H9 (cell line): ENCODE data around the gene VAMP8. TPM values are rescaled to one million over a fixed set of nuclear protein-coding genes. Genes with fewer than 3 reads are reported as not detected.

Experiments used
- DNase-seq: peaks from one replicate; pipeline ENCODE4 v3.0.0-alpha.2; 2017
- H2AFZ ChIP-seq: one replicate; pipeline ENCODE4 v1.6.1; 2013; ENCODE audit warnings: mild to moderate bottlenecking, low read length, control low read depth, moderate library complexity
- H2AK5ac ChIP-seq: 2 replicates; pipeline ENCODE4 v1.6.1; 2013; ENCODE audit warnings: low read length, control low read depth, mixed read lengths; ENCODE audit not compliant: insufficient read length
- H2BK120ac ChIP-seq: one replicate; pipeline ENCODE4 v1.6.1; 2013; ENCODE audit warnings: low read depth, mild to moderate bottlenecking, low read length, control low read depth, inconsistent platforms; ENCODE audit not compliant: poor library complexity, severe bottlenecking
- H2BK12ac ChIP-seq: 2 replicates; pipeline ENCODE4 v1.6.1; 2013; ENCODE audit warnings: low read length, control low read depth, mixed read lengths, low read depth; ENCODE audit not compliant: insufficient read length
- H2BK15ac ChIP-seq: 2 replicates; pipeline ENCODE4 v1.6.1; 2013; ENCODE audit warnings: low read depth, low read length, control low read depth
- H2BK20ac ChIP-seq: one replicate; pipeline ENCODE4 v1.6.1; 2013; ENCODE audit warnings: low read depth, mild to moderate bottlenecking, low read length, control low read depth, inconsistent platforms; ENCODE audit not compliant: poor library complexity, severe bottlenecking
- H2BK5ac ChIP-seq: 2 replicates; pipeline ENCODE4 v1.6.1; 2013; ENCODE audit warnings: low read length, control low read depth, mixed read lengths; ENCODE audit not compliant: insufficient read length
- H3K14ac ChIP-seq: 2 replicates; pipeline ENCODE4 v1.6.1; 2013; ENCODE audit warnings: low read length, control low read depth; ENCODE audit not compliant: insufficient read depth
- H3K18ac ChIP-seq: 2 replicates; pipeline ENCODE4 v1.6.1; 2013; ENCODE audit warnings: low read depth, mild to moderate bottlenecking, mixed read lengths, low read length, control low read depth; ENCODE audit not compliant: insufficient read length
- H3K23ac ChIP-seq: 2 replicates; pipeline ENCODE4 v1.6.1; 2013; ENCODE audit warnings: low read length, control low read depth, mixed read lengths, low read depth; ENCODE audit not compliant: insufficient read length
- H3K23me2 ChIP-seq: 2 replicates; pipeline ENCODE4 v1.6.1; 2013; ENCODE audit warnings: low read depth, mild to moderate bottlenecking, mixed read lengths, low read length, control low read depth; ENCODE audit not compliant: insufficient read length, poor library complexity, severe bottlenecking
- H3K27ac ChIP-seq: 2 replicates; pipeline ENCODE4 v1.5.1; 2013; ENCODE audit warnings: low read length, control low read depth, mixed read lengths, low read depth; ENCODE audit not compliant: insufficient read length
- H3K27me3 ChIP-seq: 2 replicates; pipeline ENCODE4 v1.6.1; 2013; ENCODE audit warnings: low read length, control low read depth, inconsistent platforms; ENCODE audit not compliant: insufficient read depth
- H3K4ac ChIP-seq: 2 replicates; pipeline ENCODE4 v1.6.1; 2013; ENCODE audit warnings: low read depth, mild to moderate bottlenecking, control low read depth, inconsistent platforms, low read length, moderate library complexity
- H3K4me1 ChIP-seq: 2 replicates; pipeline ENCODE4 v1.6.1; 2013; ENCODE audit warnings: low read length, control low read depth, inconsistent platforms; ENCODE audit not compliant: insufficient read depth
- H3K4me2 ChIP-seq: 2 replicates; pipeline ENCODE4 v1.6.1; 2013; ENCODE audit warnings: low read length, control low read depth, mixed read lengths; ENCODE audit not compliant: insufficient read length, insufficient read depth
- H3K56ac ChIP-seq: 2 replicates; pipeline ENCODE4 v1.6.1; 2013; ENCODE audit warnings: low read depth, mild to moderate bottlenecking, mixed read lengths, low read length, control low read depth; ENCODE audit not compliant: insufficient read length
- H3K79me1 ChIP-seq: 2 replicates; pipeline ENCODE4 v1.6.1; 2013; ENCODE audit warnings: low read depth, mild to moderate bottlenecking, moderate library complexity, low read length, control low read depth, inconsistent platforms; ENCODE audit not compliant: insufficient read depth, poor library complexity, severe bottlenecking
- H3K79me2 ChIP-seq: 2 replicates; pipeline ENCODE4 v1.6.1; 2013; ENCODE audit warnings: low read length, control low read depth, inconsistent platforms; ENCODE audit not compliant: insufficient read depth
- H3K9ac ChIP-seq: 2 replicates; pipeline ENCODE4 v1.6.1; 2013; ENCODE audit warnings: low read length, control low read depth, mixed read lengths; ENCODE audit not compliant: insufficient read length; ENCODE audit errors: extremely low read depth
- H3K9me3 ChIP-seq: one replicate; pipeline ENCODE4 v1.6.1; 2013; ENCODE audit warnings: low read depth, low read length, inconsistent platforms; ENCODE audit not compliant: control insufficient read depth
- H3T11ph ChIP-seq: one replicate; pipeline ENCODE4 v1.6.1; 2013; ENCODE audit warnings: mild to moderate bottlenecking, low read length, control low read depth, inconsistent platforms
- H4K20me1 ChIP-seq: one replicate; pipeline ENCODE4 v1.6.1; 2013; ENCODE audit not compliant: control insufficient read depth, insufficient read length, insufficient read depth
- H4K5ac ChIP-seq: 2 replicates; pipeline ENCODE4 v1.6.1; 2013; ENCODE audit warnings: low read depth, mild to moderate bottlenecking, mixed read lengths, low read length, control low read depth; ENCODE audit not compliant: insufficient read length
- H4K8ac ChIP-seq: replicated peaks from 2 replicates; pipeline ENCODE4 v1.6.1; 2013; ENCODE audit warnings: low read length, control low read depth, mixed read lengths, low read depth; ENCODE audit not compliant: insufficient read length
- H4K91ac ChIP-seq: 2 replicates; pipeline ENCODE4 v1.6.1; 2013; ENCODE audit warnings: low read depth, mild to moderate bottlenecking, moderate library complexity, mixed read lengths, low read length, control low read depth; ENCODE audit not compliant: insufficient read length
- H3K27ac Mint-ChIP-seq, 3 experiments: 2 replicates in 2 of 3; 3 replicates in 1 of 3; pipeline ENCODE4 v1.8.0; 2020 to 2021; ENCODE audit warnings: mixed read lengths in 3 of 3, mild to moderate bottlenecking in 1 of 3, moderate library complexity in 1 of 3
- H3K27me3 Mint-ChIP-seq: 2 replicates; pipeline ENCODE4 v1.8.0; 2021; ENCODE audit warnings: low read depth, mild to moderate bottlenecking, moderate library complexity, mixed read lengths
- H3K36me3 Mint-ChIP-seq, 3 experiments: 2 replicates in 2 of 3; 3 replicates in 1 of 3; pipeline ENCODE4 v1.8.0; 2020 to 2021; ENCODE audit warnings: low read depth in 3 of 3, mixed read lengths in 3 of 3; ENCODE audit not compliant: insufficient read depth in 1 of 3
- H3K4me1 Mint-ChIP-seq, 2 experiments: 2 replicates each; pipeline ENCODE4 v1.8.0; 2020; ENCODE audit warnings: mixed read lengths in 2 of 2
- H3K4me3 Mint-ChIP-seq, 2 experiments: 2 replicates in 1 of 2; 3 replicates in 1 of 2; pipeline ENCODE4 v1.8.0; 2020 to 2021; ENCODE audit warnings: mild to moderate bottlenecking in 2 of 2, mixed read lengths in 2 of 2, moderate library complexity in 1 of 2
- H3K9me3 Mint-ChIP-seq, 2 experiments: 2 replicates in 1 of 2; 3 replicates in 1 of 2; pipeline ENCODE4 v1.8.0; 2020; ENCODE audit warnings: mild to moderate bottlenecking in 2 of 2, mixed read lengths in 2 of 2, moderate library complexity in 1 of 2
- whole genome bisulfite sequencing: extraction: QIAGEN DNeasy Blood & Tissue Kit; methylation state at CpG from one replicate; pipeline ENCODE4 v1.1.7; 2013; ENCODE audit warnings: missing lambda C conversion rate, low lambda C conversion rate, mixed read lengths; ENCODE audit not compliant: insufficient read length; ENCODE audit errors: extremely low coverage; 5-methylcytosine and 5-hydroxymethylcytosine counted together
- total RNA-seq: library from RNA; stranded (reverse); gene quantifications from 2 replicates; pipeline ENCODE4 v1.2.1, GENCODE V29; 2021
- TF ChIP-seq, protein P1 (sequence below): fragments of 200-600 bp; sonication (generic); conservative IDR thresholded peaks from 3 replicates; pipeline ENCODE4 v1.8.0; 2021; ENCODE audit warnings: antibody characterized with exemption, mild to moderate bottlenecking

VAMP8 gene
- total RNA-seq, 1 experiment from 2014 or later, result 33.4 TPM

DNA sequence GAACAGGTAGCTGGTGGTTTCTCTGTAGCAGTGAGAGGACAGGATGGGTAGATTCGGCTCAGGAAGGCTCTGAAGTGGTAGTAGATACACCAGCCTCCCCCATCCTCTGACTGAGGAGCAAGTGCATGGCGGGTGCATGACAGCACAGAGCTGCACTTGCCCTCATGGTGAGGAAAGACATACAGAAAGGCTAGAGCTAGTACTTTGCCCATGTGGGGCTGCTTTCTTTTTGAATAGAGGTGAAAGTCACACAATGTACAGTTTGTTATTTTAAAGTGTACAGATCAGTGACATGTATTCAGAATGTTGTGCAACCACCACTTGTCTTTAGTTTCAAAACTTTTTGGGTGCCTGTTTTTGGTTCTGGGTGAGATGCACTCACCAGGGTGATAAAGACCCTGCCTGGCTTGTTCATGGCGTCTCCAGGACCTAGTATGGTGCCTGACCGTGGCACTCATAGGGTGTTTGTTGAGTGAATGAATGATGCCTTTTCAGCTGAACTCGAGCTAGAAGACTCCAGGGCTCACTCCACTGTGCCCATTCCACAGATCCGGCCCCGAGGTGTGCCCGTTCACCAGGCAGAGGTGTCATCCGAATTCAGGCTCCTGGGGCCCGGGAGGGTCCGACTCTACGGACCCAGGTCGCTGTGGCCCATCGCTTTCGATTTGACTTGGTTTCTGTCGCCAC lies 6.4 kb downstream of the VAMP8 start:
- H3K9ac ChIP-seq, result no peak overlapping the region

More for the DNA sequence above, 6.4 kb downstream of the VAMP8 start:
- H3K9me3 ChIP-seq, result no peaks in the 10 kb centered on the region
- Mint-ChIP-seq H3K9me3 (no peaks in the 10 kb centered on the region; a peak in 1 of 5 replicates), H3K27me3 (peaks cover 18% of the 10 kb centered on the region), H3K4me3 (peak overlapping the region in 1 of 2 experiments; percentile 17; a peak in 1 of 5 replicates), H3K4me1 (peaks cover 8 to 11% of the 10 kb centered on the region in 2 experiments), H3K36me3 (no peaks in the 10 kb centered on the region; a peak in 2 of 7 replicates), H3K27ac (no peak overlapping the region)
- no peaks in the 10 kb centered on the region for H3K79me2 ChIP-seq
- no peak overlapping the region for H3K27ac ChIP-seq
- H2BK5ac ChIP-seq, result no peak overlapping the region
- H3T11ph ChIP-seq, result no peak overlapping the region
- no peak overlapping the region for H4K8ac ChIP-seq
- H3K4me1 ChIP-seq, result no peaks in the 10 kb centered on the region; the same call in 1 of the 2 replicates
- peak overlapping the region; percentile 48 for H3K4me2 ChIP-seq
- peaks cover 7% of the 10 kb centered on the region for H3K23me2 ChIP-seq
- H3K23ac ChIP-seq, result no peak overlapping the region
- H3K14ac ChIP-seq, result no peak overlapping the region
- no peak overlapping the region for H2BK15ac ChIP-seq
- no peak overlapping the region for H2AFZ ChIP-seq
- no CpG with 5 or more reads among the region's 16 CpGs for WGBS
- no peak overlapping the region for H4K5ac ChIP-seq
- H4K91ac ChIP-seq, result no peak overlapping the region
- no peaks in the 10 kb centered on the region for H4K20me1 ChIP-seq
- peaks cover 5% of the 10 kb centered on the region; the same call in 1 of the 2 replicates for H3K27me3 ChIP-seq
- H2AK5ac ChIP-seq, result no peak overlapping the region
- no peak overlapping the region for H2BK120ac ChIP-seq
- H3K79me1 ChIP-seq, result no peaks in the 10 kb centered on the region
- H2BK20ac ChIP-seq, result no peak overlapping the region
- H3K18ac ChIP-seq, result no peak overlapping the region
- no peak overlapping the region for H3K4ac ChIP-seq
- H2BK12ac ChIP-seq, result no peak overlapping the region
- TF ChIP-seq, protein P1, sequence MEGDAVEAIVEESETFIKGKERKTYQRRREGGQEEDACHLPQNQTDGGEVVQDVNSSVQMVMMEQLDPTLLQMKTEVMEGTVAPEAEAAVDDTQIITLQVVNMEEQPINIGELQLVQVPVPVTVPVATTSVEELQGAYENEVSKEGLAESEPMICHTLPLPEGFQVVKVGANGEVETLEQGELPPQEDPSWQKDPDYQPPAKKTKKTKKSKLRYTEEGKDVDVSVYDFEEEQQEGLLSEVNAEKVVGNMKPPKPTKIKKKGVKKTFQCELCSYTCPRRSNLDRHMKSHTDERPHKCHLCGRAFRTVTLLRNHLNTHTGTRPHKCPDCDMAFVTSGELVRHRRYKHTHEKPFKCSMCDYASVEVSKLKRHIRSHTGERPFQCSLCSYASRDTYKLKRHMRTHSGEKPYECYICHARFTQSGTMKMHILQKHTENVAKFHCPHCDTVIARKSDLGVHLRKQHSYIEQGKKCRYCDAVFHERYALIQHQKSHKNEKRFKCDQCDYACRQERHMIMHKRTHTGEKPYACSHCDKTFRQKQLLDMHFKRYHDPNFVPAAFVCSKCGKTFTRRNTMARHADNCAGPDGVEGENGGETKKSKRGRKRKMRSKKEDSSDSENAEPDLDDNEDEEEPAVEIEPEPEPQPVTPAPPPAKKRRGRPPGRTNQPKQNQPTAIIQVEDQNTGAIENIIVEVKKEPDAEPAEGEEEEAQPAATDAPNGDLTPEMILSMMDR, result no peak
- no peak overlapping the region for H3K56ac ChIP-seq
- no peak for DNase-seq
